Upper lobe of right lung (tissue), 1 donor: ENCODE results near the gene STK32B. TPM values are rescaled to one million over a fixed set of nuclear protein-coding genes. Genes with fewer than 3 reads are reported as not detected.

Experiments
- ATAC-seq: fragments of 200-7000 bp; cut with Tn5 transposase; one replicate; pipeline ENCODE4 v1.9.1; 2020; ENCODE audit warnings: mild to moderate bottlenecking, moderate library complexity
- DNase-seq: peaks from one replicate; pipeline ENCODE4 v3.0.0-alpha.2; 2020
- H3K27ac ChIP-seq: fragments of 200-600 bp; one replicate; pipeline ENCODE4 v1.8.0; 2022
- H3K27me3 ChIP-seq: fragments of 200-600 bp; one replicate; pipeline ENCODE4 v1.8.0; 2022; ENCODE audit warnings: mild to moderate bottlenecking
- H3K36me3 ChIP-seq: fragments of 200-600 bp; one replicate; pipeline ENCODE4 v1.8.0; 2022
- H3K4me1 ChIP-seq: fragments of 200-600 bp; one replicate; pipeline ENCODE4 v1.8.0; 2022
- H3K4me3 ChIP-seq: fragments of 200-600 bp; one replicate; pipeline ENCODE4 v1.8.0; 2022; ENCODE audit warnings: mild to moderate bottlenecking
- H3K9me3 ChIP-seq: fragments of 200-600 bp; one replicate; pipeline ENCODE4 v1.8.0; 2022
- CTCF ChIP-seq: fragments of 200-600 bp; IDR thresholded peaks from one replicate; pipeline ENCODE4 v1.8.0; 2022; ENCODE audit warnings: antibody characterized with exemption
- intact Hi-C: fragments of 100-400 bp; cut with DNase I; formaldehyde crosslinking; loops from one replicate; pipeline ENCODE4 v1.11.0; 2022
- total RNA-seq: library from RNA; stranded (reverse); fragmentation: NEBNext Ultra II Directional; extraction: Animal tissue kit (Norgen Biotek cat#: 25700); gene quantifications from one replicate; pipeline ENCODE4 v1.2.1, GENCODE V29; 2021
- donor health status: DM: no; HTN: yes; CAD: no; lungs with severe emphysema.

Gene STK32B
- total RNA-seq, 1 donor from 2014 or later = 2.8 TPM

GRCh38 chr4:5366009-5366386 is 314.7 kb downstream of the STK32B start:
- no peaks in the 10 kb centered on the region for H3K9me3 ChIP-seq
- DNase-seq (no peak), ATAC-seq (no peak)
- no peaks in the 10 kb centered on the region for H3K36me3 ChIP-seq
- intact Hi-C loops = no loop called here
- no peak overlapping the region for H3K27ac ChIP-seq
- no peaks in the 10 kb centered on the region for H3K27me3 ChIP-seq
- H3K4me3 ChIP-seq = no peak overlapping the region
- H3K4me1 ChIP-seq = no peaks in the 10 kb centered on the region
- no peak for TF ChIP-seq CTCF

- no peak overlapping the region for H3K27ac ChIP-seq
- no peaks in the 10 kb centered on the region for H3K9me3 ChIP-seq
- no peaks in the 10 kb centered on the region for H3K27me3 ChIP-seq
- DNase-seq = no peak
- intact Hi-C loops = no loop called here
- H3K36me3 ChIP-seq = no peaks in the 10 kb centered on the region
- H3K4me1 ChIP-seq = no peaks in the 10 kb centered on the region
- no peak overlapping the region for H3K4me3 ChIP-seq
- ATAC-seq = no peak
- TF ChIP-seq CTCF = no peak
These were observed 315.1 kb downstream of the STK32B start for GRCh38 chr4:5366421-5366820.

GRCh38 chr4:5368426-5368825 is 317.1 kb downstream of the STK32B start:
- Histone ChIP-seq H3K27ac (no peak overlapping the region), H3K27me3 (no peaks in the 10 kb centered on the region), H3K4me3 (no peak overlapping the region), H3K9me3 (no peaks in the 10 kb centered on the region), H3K36me3 (no peaks in the 10 kb centered on the region), H3K4me1 (no peaks in the 10 kb centered on the region)
- intact Hi-C loops = no loop called here
- ATAC-seq (no peak), DNase-seq (no peak)
- TF ChIP-seq CTCF = no peak

GRCh38 chr4:5370286-5370685 is 319.0 kb downstream of the STK32B start:
- intact Hi-C loops = no loop called here
- DNase-seq = no peak

GRCh38 chr4:5371415-5372190 is 320.3 kb downstream of the STK32B start:
- no peak overlapping the region for H3K27ac ChIP-seq
- H3K4me1 ChIP-seq = no peaks in the 10 kb centered on the region
- ATAC-seq (no peak), DNase-seq (no peak)
- H3K27me3 ChIP-seq = no peaks in the 10 kb centered on the region
- H3K4me3 ChIP-seq = no peak overlapping the region
- H3K9me3 ChIP-seq = no peaks in the 10 kb centered on the region
- no peak for TF ChIP-seq CTCF
- intact Hi-C loops = no loop called here
- no peaks in the 10 kb centered on the region for H3K36me3 ChIP-seq

More at GRCh38 chr4:5370286-5370685, 319.0 kb downstream of the STK32B start:
- H3K27me3 ChIP-seq = no peaks in the 10 kb centered on the region
- H3K27ac ChIP-seq = no peak overlapping the region
- ATAC-seq = no peak
- H3K9me3 ChIP-seq = no peaks in the 10 kb centered on the region
- no peak overlapping the region for H3K4me3 ChIP-seq
- no peaks in the 10 kb centered on the region for H3K36me3 ChIP-seq
- H3K4me1 ChIP-seq = no peaks in the 10 kb centered on the region
- TF ChIP-seq CTCF = no peak
